NT2/D1 (cell line): ENCODE data around the gene KLRC3.

Source experiments
- YY1 ChIP-seq: IDR thresholded peaks from 2 replicates; pipeline ENCODE4 v1.6.1; 2011; ENCODE audit not compliant: insufficient read length, insufficient read depth
- ZNF274 ChIP-seq: IDR thresholded peaks from 2 replicates; pipeline ENCODE4 v1.6.1; 2011; ENCODE audit warnings: mild to moderate bottlenecking, low read depth, low read length

GRCh38 chr12:10393291-10393690 is 27.1 kb downstream of the KLRC3 start:
- no peak for TF ChIP-seq YY1
- TF ChIP-seq ZNF274 = no peak
